Astrocyte (in vitro differentiated cells and primary cell): ENCODE data around the gene ZBTB17.

Experiments
- CTCF ChIP-seq: IDR thresholded peaks from 2 replicates; pipeline ENCODE4 v1.5.1; 2011; ENCODE audit warnings: low read depth, mild to moderate bottlenecking, inconsistent platforms, low read length, moderate library complexity; ENCODE audit not compliant: insufficient read depth
- EZH2 ChIP-seq: IDR thresholded peaks from 2 replicates; pipeline ENCODE4 v1.6.1; 2012; ENCODE audit warnings: mild to moderate bottlenecking, low read length, inconsistent platforms; ENCODE audit not compliant: insufficient read depth

GRCh38 chr1:16021681-16022080 lies 45.8 kb upstream of the ZBTB17 start, which contains the start of gene CLCNKA:
- no peak for TF ChIP-seq CTCF
- no peak for TF ChIP-seq EZH2
